HEK293 (cell line): ENCODE data around the gene VCL.
A peak's percentile ranks its signal among the peaks of the same experiment; 100 is the strongest.

Experiments
- CTCF ChIA-PET: fragments of 350-600 bp; formaldehyde crosslinking; extraction: SDS; loops from one replicate; lab custom pipeline; 2021; ENCODE audit warnings: antibody characterized with exemption; lab: Yijun Ruan, JAX
- POLR2A ChIA-PET: fragments of 300-600 bp; formaldehyde crosslinking; extraction: SDS; loops from one replicate; lab custom pipeline; 2020; ENCODE audit warnings: antibody characterized with exemption, inconsistent platforms; lab: Yijun Ruan, JAX
- H3K27ac ChIP-seq: fragments of 200-500 bp; sonication (Bioruptor generic); 2 replicates; pipeline ENCODE4 v1.5.1; 2014; ENCODE audit warnings: low read depth, low read length, control low read depth, inconsistent platforms; ENCODE audit errors: extremely low read depth
- H3K36me3 ChIP-seq, 2 experiments: fragments of 200-500 bp in 1 of 2; sonication (Bioruptor generic) in 1 of 2; 1 replicate in 1 of 2; 2 replicates in 1 of 2; pipeline ENCODE4 v1.5.1; 2014 to 2017; ENCODE audit warnings: inconsistent platforms in 2 of 2, low read length in 2 of 2; ENCODE audit not compliant: control insufficient read depth in 2 of 2, insufficient read depth in 1 of 2
- H3K4me1 ChIP-seq: fragments of 200-500 bp; sonication (Bioruptor generic); 2 replicates; pipeline ENCODE4 v1.5.1; 2014; ENCODE audit warnings: mild to moderate bottlenecking, low read length, inconsistent platforms; ENCODE audit not compliant: control insufficient read depth, insufficient read depth
- H3K4me3 ChIP-seq: 2 replicates; pipeline ENCODE4 v1.5.1; 2011; ENCODE audit warnings: low read depth, mild to moderate bottlenecking, control low read depth, low read length, moderate library complexity
- H3K9me3 ChIP-seq: fragments of 200-500 bp; sonication (Bioruptor generic); 2 replicates; pipeline ENCODE4 v1.5.1; 2014; ENCODE audit warnings: low read depth, low read length, inconsistent platforms; ENCODE audit not compliant: control insufficient read depth, insufficient read depth
- EGR2 ChIP-seq: fragments of 450-650 bp; formaldehyde crosslinking; IDR thresholded peaks from 2 replicates; pipeline ENCODE4 v1.5.1; 2016; ENCODE audit warnings: low read depth, missing biosample characterization, missing genetic modification characterization
- GLIS2 ChIP-seq: fragments of 450-650 bp; formaldehyde crosslinking; IDR thresholded peaks from 2 replicates; pipeline ENCODE4 v1.5.1; 2016; ENCODE audit warnings: missing biosample characterization, missing genetic modification characterization
- IKZF3 ChIP-seq: fragments of 450-650 bp; IDR thresholded peaks from 2 replicates; pipeline ENCODE4 v1.5.0; 2018; ENCODE audit warnings: missing biosample characterization, mild to moderate bottlenecking, missing genetic modification characterization, moderate library complexity
- MZF1 ChIP-seq: fragments of 450-650 bp; formaldehyde crosslinking; IDR thresholded peaks from 2 replicates; pipeline ENCODE4 v1.5.1; 2017; ENCODE audit warnings: missing biosample characterization, missing genetic modification characterization, borderline replicate concordance
- PRDM4 ChIP-seq: fragments of 450-650 bp; formaldehyde crosslinking; IDR thresholded peaks from 2 replicates; pipeline ENCODE4 v1.5.1; 2017; ENCODE audit warnings: missing biosample characterization, missing genetic modification characterization
- RBAK ChIP-seq: fragments of 450-650 bp; formaldehyde crosslinking; IDR thresholded peaks from 2 replicates; pipeline ENCODE4 v1.5.1; 2016; ENCODE audit warnings: missing biosample characterization, missing genetic modification characterization
- WT1 ChIP-seq: fragments of 450-650 bp; formaldehyde crosslinking; IDR thresholded peaks from 2 replicates; pipeline ENCODE4 v1.5.1; 2016; ENCODE audit warnings: missing biosample characterization, missing genetic modification characterization
- ZBTB17 ChIP-seq: fragments of 450-650 bp; formaldehyde crosslinking; IDR thresholded peaks from 2 replicates; pipeline ENCODE4 v1.5.1; 2016; ENCODE audit warnings: missing biosample characterization, missing genetic modification characterization
- ZEB2 ChIP-seq: fragments of 450-650 bp; formaldehyde crosslinking; IDR thresholded peaks from 2 replicates; pipeline ENCODE4 v1.5.1; 2016; ENCODE audit warnings: missing biosample characterization, missing genetic modification characterization
- ZNF2 ChIP-seq: fragments of 450-650 bp; formaldehyde crosslinking; IDR thresholded peaks from 2 replicates; pipeline ENCODE4 v1.5.1; 2016; ENCODE audit warnings: missing biosample characterization, missing genetic modification characterization
- ZNF223 ChIP-seq: fragments of 450-650 bp; formaldehyde crosslinking; IDR thresholded peaks from 2 replicates; pipeline ENCODE4 v1.5.1; 2016; ENCODE audit warnings: missing biosample characterization, missing genetic modification characterization
- ZNF366 ChIP-seq: fragments of 450-650 bp; formaldehyde crosslinking; conservative IDR thresholded peaks from 2 replicates; pipeline ENCODE4 v1.5.1; 2016; ENCODE audit warnings: missing biosample characterization, missing genetic modification characterization
- ZNF394 ChIP-seq: fragments of 450-650 bp; formaldehyde crosslinking; IDR thresholded peaks from 2 replicates; pipeline ENCODE4 v1.5.1; 2016; ENCODE audit warnings: missing biosample characterization, missing genetic modification characterization, mild to moderate bottlenecking, moderate library complexity, borderline replicate concordance
- ZNF398 ChIP-seq: fragments of 450-650 bp; formaldehyde crosslinking; IDR thresholded peaks from 2 replicates; pipeline ENCODE4 v1.5.1; 2017; ENCODE audit warnings: missing biosample characterization, missing genetic modification characterization
- ZNF571 ChIP-seq: fragments of 450-650 bp; formaldehyde crosslinking; IDR thresholded peaks from 2 replicates; pipeline ENCODE4 v1.5.0; 2017; ENCODE audit warnings: missing biosample characterization, missing genetic modification characterization
- ZNF629 ChIP-seq: fragments of 450-650 bp; formaldehyde crosslinking; IDR thresholded peaks from 2 replicates; pipeline ENCODE4 v1.5.1; 2017; ENCODE audit warnings: missing biosample characterization, missing genetic modification characterization
- ZSCAN23 ChIP-seq: fragments of 450-650 bp; formaldehyde crosslinking; IDR thresholded peaks from 2 replicates; pipeline ENCODE4 v1.5.1; 2016; ENCODE audit warnings: missing biosample characterization, missing genetic modification characterization
- ZSCAN4 ChIP-seq: fragments of 450-650 bp; formaldehyde crosslinking; IDR thresholded peaks from 2 replicates; pipeline ENCODE4 v1.5.1; 2017; ENCODE audit warnings: missing biosample characterization, missing genetic modification characterization
- ZXDB ChIP-seq: fragments of 450-650 bp; formaldehyde crosslinking; IDR thresholded peaks from 2 replicates; pipeline ENCODE4 v1.5.1; 2016; ENCODE audit warnings: missing biosample characterization, missing genetic modification characterization

Gene VCL

GRCh38 chr10:74022926-74023629 lies 25.2 kb downstream of the VCL start:
- Histone ChIP-seq H3K9me3 (no peaks in the 10 kb centered on the region), H3K27ac (no peak overlapping the region), H3K4me3 (no peak overlapping the region), H3K36me3 (peaks cover 0 to 3% of the 10 kb centered on the region in 2 experiments; a peak in 1 of 3 replicates), H3K4me1 (peaks cover 21% of the 10 kb centered on the region)
- TF ChIP-seq ZNF223 (tag by site-specific recombination), result no peak
- 0 out of 2 replicates have a peak, but pooled peaks have one; percentile 34 for TF ChIP-seq ZBTB17 (tag by site-specific recombination)
- ChIA-PET CTCF (interaction anchor here (0.7 kb wide), 1 partner anchor 58 kb away, joined by 4 read pairs; no protein-coding TSS in a partner anchor), POLR2A (interaction anchor here (1.6 kb wide), 1 partner anchor 25 kb away, joined by 5 read pairs; the partner anchor contains the start of gene VCL)

GRCh38 chr10:74024600-74024999 lies 26.7 kb downstream of the VCL start:
- peak; percentile 55; the same call in 1 of the 2 replicates for TF ChIP-seq IKZF3 (tag by site-specific recombination)
- no peak for TF ChIP-seq ZNF394 (tag by site-specific recombination)
- TF ChIP-seq GLIS2, result no peak
- no peak for TF ChIP-seq ZXDB
- ChIA-PET CTCF (interaction anchor here (0.6 to 0.7 kb wide), 2 partner anchors 13 to 25 kb away, joined by 3 read pairs; no protein-coding TSS in a partner anchor), POLR2A (interaction anchor here (1.5 kb wide), 1 partner anchor 25 kb away, joined by 4 read pairs; no protein-coding TSS in a partner anchor)
- no peaks in the 10 kb centered on the region for H3K36me3 ChIP-seq
- H3K9me3 ChIP-seq, result no peaks in the 10 kb centered on the region
- no peak overlapping the region for H3K27ac ChIP-seq
- H3K4me3 ChIP-seq, result no peak overlapping the region
- H3K4me1 ChIP-seq, result peaks cover 21% of the 10 kb centered on the region

GRCh38 chr10:74025380-74025978 lies 27.6 kb downstream of the VCL start:
- Histone ChIP-seq H3K4me3 (no peak overlapping the region), H3K9me3 (no peaks in the 10 kb centered on the region), H3K27ac (no peak overlapping the region), H3K4me1 (peaks cover 21% of the 10 kb centered on the region), H3K36me3 (no peaks in the 10 kb centered on the region)
- CTCF ChIA-PET, result interaction anchor here (0.6 to 2.1 kb wide), 10 partner anchors 13 to 304 kb away, joined by 3 to 11 read pairs (median 3); no protein-coding TSS in a partner anchor
- POLR2A ChIA-PET, result interaction anchor here (1.3 to 1.5 kb wide), 2 partner anchors 14 to 27 kb away, joined by 3 to 6 read pairs; partner anchors contain the start of gene VCL
- TF ChIP-seq RBAK (tag by site-specific recombination) (no peak), ZNF2 (no peak), ZNF366 (peak; percentile 38; the same call in 1 of the 2 replicates), EGR2 (tag by site-specific recombination) (peak; percentile 41; the same call in 1 of the 2 replicates), ZNF398 (tag by site-specific recombination) (peak; percentile 74), WT1 (tag by site-specific recombination) (peak; percentile 91)

- H3K9me3 ChIP-seq, result no peaks in the 10 kb centered on the region
- H3K4me1 ChIP-seq, result peaks cover 14% of the 10 kb centered on the region
- ChIA-PET CTCF (interaction anchor here (0.6 to 2.1 kb wide), 9 partner anchors 13 to 303 kb away, joined by 3 to 11 read pairs (median 3); no protein-coding TSS in a partner anchor), POLR2A (interaction anchor here (0.6 to 1.5 kb wide), 3 partner anchors 15 to 799 kb away, joined by 3 to 6 read pairs (median 4); partner anchors contain the start of gene VCL)
- H3K4me3 ChIP-seq, result no peak overlapping the region
- no peaks in the 10 kb centered on the region for H3K36me3 ChIP-seq
- no peak overlapping the region for H3K27ac ChIP-seq
- 0 out of 2 replicates have a peak, but pooled peaks have one; percentile 30 for TF ChIP-seq ZEB2 (tag by site-specific recombination)
- TF ChIP-seq ZNF629, result peak; percentile 76
- TF ChIP-seq MZF1 (tag by site-specific recombination), result peak; percentile 12; the same call in 1 of the 2 replicates
- TF ChIP-seq PRDM4 (tag by site-specific recombination), result 0 out of 2 replicates have a peak, but pooled peaks have one; percentile 13
- no peak for TF ChIP-seq ZSCAN23 (tag by site-specific recombination)
- no peak for TF ChIP-seq ZNF571 (tag by site-specific recombination)
- TF ChIP-seq ZSCAN4, result peak; percentile 46; the same call in 1 of the 2 replicates
- peak; percentile 59 for TF ChIP-seq IKZF3 (tag by site-specific recombination)
- TF ChIP-seq ZXDB, result peak; percentile 64; the same call in 1 of the 2 replicates
These were observed 28.6 kb downstream of the VCL start for GRCh38 chr10:74026428-74027015.
